NCI-H128 (cell line): ENCODE results near the gene NID1.
"Not testable (repeated sequence)": the region's sequence is repeated elsewhere in the genome, so short reads cannot be mapped to it uniquely, and the experiment has no call there.

Source experiments
- DNase-seq: peaks from one replicate; lab custom pipeline; 2025; ENCODE audit not compliant: unreplicated experiment; lab: John Stamatoyannopoulos, UW

The NID1 gene

GRCh38 chr1:236002025-236002390 is 62.9 kb downstream of the NID1 start:
- DNase-seq: no peak

- DNase-seq: no peak
Measured at GRCh38 chr1:236000781-236001180, 64.1 kb downstream of the NID1 start.

GRCh38 chr1:235999259-235999925 is 65.5 kb downstream of the NID1 start:
- DNase-seq: no peak

GRCh38 chr1:235998812-235999211 is 66.1 kb downstream of the NID1 start:
- DNase-seq: no peak

GRCh38 chr1:235997931-235998330 is 67.0 kb downstream of the NID1 start:
- no peak for DNase-seq

- DNase-seq: no peak
Measured at GRCh38 chr1:235997049-235997448, 67.8 kb downstream of the NID1 start.

- DNase-seq: peak; percentile 3
Measured at GRCh38 chr1:235996048-235996785, 68.7 kb downstream of the NID1 start.

- no peak for DNase-seq
Measured at GRCh38 chr1:235995511-235995910, 69.4 kb downstream of the NID1 start.

GRCh38 chr1:235993652-235994051 is 71.2 kb downstream of the NID1 start:
- DNase-seq: no peak

GRCh38 chr1:235992868-235993267 is 72.0 kb downstream of the NID1 start:
- DNase-seq: no peak

- DNase-seq: no peak
Measured at GRCh38 chr1:235992346-235992745, 72.5 kb downstream of the NID1 start.

- no peak for DNase-seq
Measured at GRCh38 chr1:235990330-235990795, 74.5 kb downstream of the NID1 start.

GRCh38 chr1:235989105-235989504 is 75.8 kb downstream of the NID1 start:
- no peak for DNase-seq

GRCh38 chr1:235986869-235987268 is 78.0 kb downstream of the NID1 start:
- DNase-seq: no peak

GRCh38 chr1:235984041-235984825 is 80.7 kb downstream of the NID1 start:
- DNase-seq: no peak

GRCh38 chr1:235980976-235981375 is 83.9 kb downstream of the NID1 start:
- DNase-seq: no peak

- DNase-seq: no peak
Measured at GRCh38 chr1:235979716-235980333, 85.1 kb downstream of the NID1 start.

- no peak for DNase-seq
Measured at GRCh38 chr1:235979176-235979575, 85.7 kb downstream of the NID1 start.

- no peak for DNase-seq
Measured at GRCh38 chr1:235976490-235976889, 88.4 kb downstream of the NID1 start.

- DNase-seq: no peak
Measured at GRCh38 chr1:235974616-235975015, 90.3 kb downstream of the NID1 start.

- DNase-seq: not testable (repeated sequence)
Measured at GRCh38 chr1:235972691-235973090, 92.2 kb downstream of the NID1 start.
